ENCODE results near the gene CD63. TPM values are rescaled to one million over a fixed set of nuclear protein-coding genes. Genes with fewer than 3 reads are reported as not detected.

CD63 gene
- total and polyA plus RNA-seq, 2 of the 13 experiments (the other 11 are each of a cell fraction or from before 2014, with no cell fraction given): 234 to 277 TPM

GRCh38 chr12:55719371-55719770, 9.4 kb downstream of the CD63 start:
- H3K79me2 ChIP-seq (ENCODE audit: insufficient read depth, low read length): no peaks in the 10 kb centered on the region
- peaks cover 82% of the 10 kb centered on the region for H3K4me1 ChIP-seq (ENCODE audit: insufficient read depth, low read length)
- 72% methylated on average over 7 of the region's 7 CpGs for WGBS (ENCODE audit: low lambda C conversion rate)
- peak overlapping the region; percentile 62; the same call in 1 of the 2 replicates for H3K4me2 ChIP-seq (ENCODE audit: low read depth, low read length)
- ATAC-seq: no peak
- no peaks in the 10 kb centered on the region for H3K27me3 ChIP-seq (ENCODE audit: control insufficient read depth in 1 of 2, insufficient read depth in 2 of 2, low read length in 2 of 2)
- CTCF ChIA-PET (ENCODE audit: low intra/inter-chr PET ratio, low total read pairs): interaction anchor here (1.9 kb wide), 1 partner anchor 18 kb away, joined by 6 read pairs; no protein-coding TSS in a partner anchor
- intact Hi-C loops (cut with micrococcal nuclease; ENCODE audit: unreplicated experiment) (no loop called here), in situ Hi-C loops (cut with HindIII; ENCODE audit: extremely low pct_ligation_motif_present, low pct_unique_long_range_greater_than_20kb) (no loop called here)
- H3K27ac ChIP-seq (ENCODE audit: extremely low read length, insufficient read depth, low read length): peak overlapping the region; percentile 59
- peaks cover 0 to 4% of the 10 kb centered on the region in 2 experiments; a peak in 2 of 5 replicates for H3K36me3 ChIP-seq (replicated peaks in 1 of 2; ENCODE audit: control insufficient read depth in 1 of 2, insufficient read depth in 2 of 2, low read length in 2 of 2)
- H3K9me3 ChIP-seq (ENCODE audit: low read length): no peaks in the 10 kb centered on the region
- H3K9ac ChIP-seq (ENCODE audit: insufficient read depth, low read depth, low read length): no peak overlapping the region; the same call in 1 of the 2 replicates
- FAIRE-seq: no peak
- H3K4me3 ChIP-seq (replicated peaks in 1 of 3; ENCODE audit: insufficient read depth in 1 of 3, low read depth in 2 of 3, low read length in 3 of 3): no peak overlapping the region
- no TSS peak for BruUV-seq (replicated peaks)
- POLR2A ChIA-PET: interaction anchor here (0.7 to 5.3 kb wide), 5 partner anchors 10 to 111 kb away, joined by 3 to 38 read pairs (median 19); partner anchors contain the start of genes CD63 and DNAJC14
- H4K20me1 ChIP-seq (ENCODE audit: insufficient read depth, low read length): no peaks in the 10 kb centered on the region
- no peak overlapping the region for H2AFZ ChIP-seq (ENCODE audit: low read length)
- TF ChIP-seq, protein P1, sequence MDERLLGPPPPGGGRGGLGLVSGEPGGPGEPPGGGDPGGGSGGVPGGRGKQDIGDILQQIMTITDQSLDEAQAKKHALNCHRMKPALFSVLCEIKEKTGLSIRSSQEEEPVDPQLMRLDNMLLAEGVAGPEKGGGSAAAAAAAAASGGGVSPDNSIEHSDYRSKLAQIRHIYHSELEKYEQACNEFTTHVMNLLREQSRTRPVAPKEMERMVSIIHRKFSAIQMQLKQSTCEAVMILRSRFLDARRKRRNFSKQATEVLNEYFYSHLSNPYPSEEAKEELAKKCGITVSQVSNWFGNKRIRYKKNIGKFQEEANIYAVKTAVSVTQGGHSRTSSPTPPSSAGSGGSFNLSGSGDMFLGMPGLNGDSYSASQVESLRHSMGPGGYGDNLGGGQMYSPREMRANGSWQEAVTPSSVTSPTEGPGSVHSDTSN (CRISPR knock-in tag; IDR thresholded peaks at IDR 0.05): no peak
- TF ChIP-seq, protein P2, sequence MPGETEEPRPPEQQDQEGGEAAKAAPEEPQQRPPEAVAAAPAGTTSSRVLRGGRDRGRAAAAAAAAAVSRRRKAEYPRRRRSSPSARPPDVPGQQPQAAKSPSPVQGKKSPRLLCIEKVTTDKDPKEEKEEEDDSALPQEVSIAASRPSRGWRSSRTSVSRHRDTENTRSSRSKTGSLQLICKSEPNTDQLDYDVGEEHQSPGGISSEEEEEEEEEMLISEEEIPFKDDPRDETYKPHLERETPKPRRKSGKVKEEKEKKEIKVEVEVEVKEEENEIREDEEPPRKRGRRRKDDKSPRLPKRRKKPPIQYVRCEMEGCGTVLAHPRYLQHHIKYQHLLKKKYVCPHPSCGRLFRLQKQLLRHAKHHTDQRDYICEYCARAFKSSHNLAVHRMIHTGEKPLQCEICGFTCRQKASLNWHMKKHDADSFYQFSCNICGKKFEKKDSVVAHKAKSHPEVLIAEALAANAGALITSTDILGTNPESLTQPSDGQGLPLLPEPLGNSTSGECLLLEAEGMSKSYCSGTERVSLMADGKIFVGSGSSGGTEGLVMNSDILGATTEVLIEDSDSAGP (CRISPR knock-in tag; IDR thresholded peaks at IDR 0.05; ENCODE audit: borderline replicate concordance): 0 out of 2 replicates have a peak, but pooled peaks have one; percentile 23
- no peak for DNase-seq (ENCODE audit: low spot score)

DNA sequence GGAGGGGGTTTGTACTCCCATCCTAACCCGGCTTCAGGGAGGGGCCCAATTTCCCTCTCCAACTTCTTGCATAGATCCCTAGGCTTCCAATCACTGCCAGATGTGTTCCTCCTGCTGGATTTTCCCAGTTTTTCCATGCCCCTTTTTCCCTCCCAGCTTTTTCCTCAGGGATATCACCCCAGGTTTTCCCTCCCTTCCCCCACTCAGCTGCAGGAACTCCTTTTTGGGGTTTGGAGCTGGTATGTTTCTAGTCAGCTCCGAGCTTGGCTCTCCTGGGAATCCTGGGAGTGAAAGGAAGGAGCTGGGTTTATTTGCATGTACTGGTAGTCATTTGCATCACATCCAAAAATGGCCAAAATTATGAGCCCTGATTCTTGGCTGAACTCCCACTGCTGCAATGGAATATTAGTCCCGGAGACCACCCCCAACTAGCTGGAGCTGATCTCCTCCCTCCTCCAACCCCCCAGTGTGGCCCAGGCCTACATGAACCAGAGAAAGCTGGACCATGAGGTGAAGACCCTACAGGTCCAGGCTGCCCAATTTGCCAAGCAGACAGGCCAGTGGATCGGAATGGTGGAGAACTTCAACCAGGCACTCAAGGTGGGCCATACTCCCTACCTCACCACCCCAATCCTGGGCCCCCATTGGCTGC, 10.1 kb downstream of the CD63 start:
- ChIA-PET POLR2A (interaction anchor here (1.2 to 5.3 kb wide), 4 partner anchors 11 to 37 kb away, joined by 4 to 38 read pairs (median 20); partner anchors contain the start of gene CD63), CTCF (ENCODE audit: low intra/inter-chr PET ratio, low total read pairs) (no interaction called here)
- H3K27ac ChIP-seq (ENCODE audit: extremely low read length, insufficient read depth, low read length): no peak overlapping the region
- no peaks in the 10 kb centered on the region for H3K27me3 ChIP-seq (ENCODE audit: control insufficient read depth in 1 of 2, insufficient read depth in 2 of 2, low read length in 2 of 2)
- 92% methylated on average over 3 of the region's 4 CpGs for WGBS (ENCODE audit: low lambda C conversion rate)
- no peak overlapping the region for H2AFZ ChIP-seq (ENCODE audit: low read length)
- H3K4me2 ChIP-seq (ENCODE audit: low read depth, low read length): no peak overlapping the region; the same call in 1 of the 2 replicates
- ATAC-seq (no peak), DNase-seq (ENCODE audit: low spot score) (no peak), FAIRE-seq (no peak)
- H3K36me3 ChIP-seq (replicated peaks in 1 of 2; ENCODE audit: control insufficient read depth in 1 of 2, insufficient read depth in 2 of 2, low read length in 2 of 2): no peaks in the 10 kb centered on the region; a peak in 1 of 5 replicates
- H3K9me3 ChIP-seq (ENCODE audit: low read length): no peaks in the 10 kb centered on the region
- H3K9ac ChIP-seq (ENCODE audit: insufficient read depth, low read depth, low read length): no peak overlapping the region
- H4K20me1 ChIP-seq (ENCODE audit: insufficient read depth, low read length): no peaks in the 10 kb centered on the region
- intact Hi-C loops (cut with micrococcal nuclease; ENCODE audit: unreplicated experiment) (no loop called here), in situ Hi-C loops (cut with HindIII; ENCODE audit: extremely low pct_ligation_motif_present, low pct_unique_long_range_greater_than_20kb) (no loop called here)
- H3K79me2 ChIP-seq (ENCODE audit: insufficient read depth, low read length): no peaks in the 10 kb centered on the region
- H3K4me3 ChIP-seq (replicated peaks in 1 of 3; ENCODE audit: insufficient read depth in 1 of 3, low read depth in 2 of 3, low read length in 3 of 3): no peak overlapping the region
- no TSS peak for BruUV-seq (replicated peaks)
- peaks cover 76% of the 10 kb centered on the region for H3K4me1 ChIP-seq (ENCODE audit: insufficient read depth, low read length)
- TF ChIP-seq ZNF619 (CRISPR knock-in tag; IDR thresholded peaks at IDR 0.05) (no peak), NFYC (CRISPR knock-in tag; IDR thresholded peaks at IDR 0.05) (no peak), NFAT5 (CRISPR knock-in tag; IDR thresholded peaks at IDR 0.05) (no peak), ASH2L (IDR thresholded peaks at IDR 0.05; ENCODE audit: insufficient read length, low read depth, low read length) (no peak)

Measured in HepG2 (cell line).